Measurements from ENCODE around the gene PSMD6.

The PSMD6 gene

DNA sequence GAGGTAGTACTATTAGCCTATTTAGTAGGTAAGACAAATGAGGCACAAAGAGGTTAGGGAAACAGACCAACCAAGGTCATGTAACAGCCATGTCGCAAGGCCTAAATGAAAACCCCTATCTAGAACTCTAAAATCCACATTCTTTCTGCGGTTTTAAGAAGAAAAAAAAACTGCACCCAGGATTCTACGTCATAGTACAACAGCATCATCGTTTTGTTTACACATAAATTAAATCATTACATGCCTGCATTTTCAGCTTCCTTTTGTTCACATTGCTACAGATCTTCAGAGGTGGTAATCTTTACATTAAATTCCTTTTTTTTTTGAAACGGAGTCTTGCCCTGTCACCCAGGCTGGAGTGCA is 548 bp upstream of the PSMD6 start:
- Histone ChIP-seq H3K4me2 (ENCODE audit: low read length) (peak overlapping the region; percentile 92), H3K9ac (ENCODE audit: low read depth, low read length) (peak overlapping the region; percentile 96), H3K9me3 (replicated peaks; ENCODE audit: low read length) (no peaks in the 10 kb centered on the region), H3K4me1 (ENCODE audit: control insufficient read depth, insufficient read depth, low read length) (peaks cover 11% of the 10 kb centered on the region), H3K36me3 (ENCODE audit: insufficient read depth, low read length) (peaks cover 17% of the 10 kb centered on the region), H3K4me3 (ENCODE audit: low read length) (peak overlapping the region; percentile 80), H3K27me3 (ENCODE audit: control insufficient read depth, insufficient read depth, low read length) (peaks cover 13% of the 10 kb centered on the region)

- peak overlapping the region; percentile 80 for H3K4me3 ChIP-seq (ENCODE audit: low read length)
- peaks cover 5% of the 10 kb centered on the region for H3K27me3 ChIP-seq (ENCODE audit: control insufficient read depth, insufficient read depth, low read length)
- H3K4me2 ChIP-seq (ENCODE audit: low read length) = peak overlapping the region; percentile 92
- peaks cover 11% of the 10 kb centered on the region for H3K4me1 ChIP-seq (ENCODE audit: control insufficient read depth, insufficient read depth, low read length)
- H3K9me3 ChIP-seq (replicated peaks; ENCODE audit: low read length) = no peaks in the 10 kb centered on the region
- peaks cover 30% of the 10 kb centered on the region for H3K36me3 ChIP-seq (ENCODE audit: insufficient read depth, low read length)
- H3K9ac ChIP-seq (ENCODE audit: low read depth, low read length) = peak overlapping the region; percentile 96
These were observed 675 bp downstream of the PSMD6 start for GRCh38 chr3:64022451-64023186.

GRCh38 chr3:64021922-64022321 is 1.4 kb downstream of the PSMD6 start:
- Histone ChIP-seq H3K9ac (ENCODE audit: low read depth, low read length) (peak overlapping the region; percentile 96), H3K9me3 (replicated peaks; ENCODE audit: low read length) (no peaks in the 10 kb centered on the region), H3K27me3 (ENCODE audit: control insufficient read depth, insufficient read depth, low read length) (no peaks in the 10 kb centered on the region), H3K4me3 (ENCODE audit: low read length) (peak overlapping the region; percentile 80), H3K4me1 (ENCODE audit: control insufficient read depth, insufficient read depth, low read length) (peaks cover 17% of the 10 kb centered on the region), H3K36me3 (ENCODE audit: insufficient read depth, low read length) (peaks cover 35% of the 10 kb centered on the region), H3K4me2 (ENCODE audit: low read length) (peak overlapping the region; percentile 92)

DNA sequence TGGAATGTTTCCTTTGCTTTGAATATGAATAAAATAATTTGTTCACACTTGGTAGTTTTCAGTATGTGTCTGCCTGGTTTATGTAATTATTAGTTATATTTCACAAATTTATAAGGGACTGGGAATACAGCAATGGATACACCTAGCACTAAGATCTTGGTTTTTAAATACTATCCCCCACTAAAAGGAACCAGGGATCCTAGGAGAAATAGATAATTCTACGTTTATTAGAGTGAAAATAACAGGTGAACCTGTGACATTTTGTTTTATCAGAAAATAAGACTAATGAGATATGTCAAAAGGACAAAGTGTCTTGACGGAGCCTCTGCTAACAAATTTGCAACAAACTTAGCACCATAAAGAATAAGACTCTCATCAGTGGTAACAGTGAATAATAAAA is 3.4 kb downstream of the PSMD6 start:
- Histone ChIP-seq H3K36me3 (ENCODE audit: insufficient read depth, low read length) (peaks cover 50% of the 10 kb centered on the region), H3K4me1 (ENCODE audit: control insufficient read depth, insufficient read depth, low read length) (peaks cover 22% of the 10 kb centered on the region)

DNA sequence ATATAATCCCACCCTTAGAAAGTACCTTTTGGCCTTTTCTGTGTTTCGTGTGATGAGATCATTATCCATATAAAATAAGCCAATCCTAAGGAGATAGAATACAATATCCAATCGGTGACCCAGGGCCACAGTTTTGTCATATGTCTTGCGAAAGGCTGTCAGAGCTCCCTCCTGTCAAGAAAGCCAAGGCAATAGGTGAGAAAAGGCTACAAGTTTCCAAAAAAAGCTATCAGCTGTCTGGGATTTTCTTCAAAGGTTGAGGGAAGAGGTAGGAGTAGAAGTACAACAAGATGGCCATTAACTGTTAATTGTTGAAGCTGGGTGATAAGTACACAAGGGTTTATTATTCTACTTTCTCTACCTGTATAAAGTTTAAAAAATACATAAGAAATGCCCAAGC is 4.0 kb downstream of the PSMD6 start:
- no peaks in the 10 kb centered on the region for H3K27me3 ChIP-seq (ENCODE audit: control insufficient read depth, insufficient read depth, low read length)
- no peaks in the 10 kb centered on the region for H3K9me3 ChIP-seq (replicated peaks; ENCODE audit: low read length)
- peaks cover 56% of the 10 kb centered on the region for H3K36me3 ChIP-seq (ENCODE audit: insufficient read depth, low read length)
- no peak overlapping the region for H3K4me2 ChIP-seq (ENCODE audit: low read length)
- peaks cover 22% of the 10 kb centered on the region for H3K4me1 ChIP-seq (ENCODE audit: control insufficient read depth, insufficient read depth, low read length)
- no peak overlapping the region for H3K9ac ChIP-seq (ENCODE audit: low read depth, low read length)
- no peak overlapping the region for H3K4me3 ChIP-seq (ENCODE audit: low read length)

More for the DNA sequence above, 3.4 kb downstream of the PSMD6 start:
- Histone ChIP-seq H3K9me3 (replicated peaks; ENCODE audit: low read length) (no peaks in the 10 kb centered on the region), H3K9ac (ENCODE audit: low read depth, low read length) (no peak overlapping the region), H3K27me3 (ENCODE audit: control insufficient read depth, insufficient read depth, low read length) (no peaks in the 10 kb centered on the region), H3K4me3 (ENCODE audit: low read length) (no peak overlapping the region), H3K4me2 (ENCODE audit: low read length) (no peak overlapping the region)

- no peak overlapping the region for H3K4me2 ChIP-seq (ENCODE audit: low read length)
- H3K4me3 ChIP-seq (ENCODE audit: low read length) = no peak overlapping the region
- no peaks in the 10 kb centered on the region for H3K27me3 ChIP-seq (ENCODE audit: control insufficient read depth, insufficient read depth, low read length)
- peaks cover 78% of the 10 kb centered on the region for H3K36me3 ChIP-seq (ENCODE audit: insufficient read depth, low read length)
- peaks cover 19% of the 10 kb centered on the region for H3K4me1 ChIP-seq (ENCODE audit: control insufficient read depth, insufficient read depth, low read length)
- H3K9ac ChIP-seq (ENCODE audit: low read depth, low read length) = no peak overlapping the region
- H3K9me3 ChIP-seq (replicated peaks; ENCODE audit: low read length) = no peaks in the 10 kb centered on the region
These were observed 6.2 kb downstream of the PSMD6 start for GRCh38 chr3:64016941-64017620.

- Histone ChIP-seq H3K4me3 (ENCODE audit: low read length) (no peak overlapping the region), H3K4me1 (ENCODE audit: control insufficient read depth, insufficient read depth, low read length) (peaks cover 23% of the 10 kb centered on the region), H3K9ac (ENCODE audit: low read depth, low read length) (no peak overlapping the region), H3K36me3 (ENCODE audit: insufficient read depth, low read length) (peaks cover 88% of the 10 kb centered on the region), H3K4me2 (ENCODE audit: low read length) (no peak overlapping the region), H3K27me3 (ENCODE audit: control insufficient read depth, insufficient read depth, low read length) (no peaks in the 10 kb centered on the region), H3K9me3 (replicated peaks; ENCODE audit: low read length) (no peaks in the 10 kb centered on the region)
These were observed 11.6 kb downstream of the PSMD6 start for GRCh38 chr3:64011685-64012084.

DNA sequence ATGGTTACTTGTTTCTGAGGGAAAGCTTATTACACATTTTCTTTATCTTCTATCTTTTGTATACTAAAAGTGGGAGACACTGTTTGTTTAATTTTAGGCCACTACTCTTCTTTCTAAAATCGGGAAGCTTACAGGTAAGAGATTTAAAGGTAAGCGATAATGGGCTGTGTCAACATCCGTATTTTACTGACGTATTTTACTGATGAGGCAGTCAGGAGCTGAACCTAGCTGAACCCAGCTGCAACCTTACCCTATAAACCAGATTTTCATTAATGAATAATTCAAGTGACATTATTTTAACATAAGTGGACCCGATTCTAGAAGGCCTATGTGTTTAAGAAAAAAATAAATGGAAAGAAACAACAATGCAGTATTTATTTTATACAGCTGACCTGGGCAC is 13.1 kb downstream of the PSMD6 start:
- H3K9me3 ChIP-seq (replicated peaks; ENCODE audit: low read length) = no peaks in the 10 kb centered on the region
- peaks cover 91% of the 10 kb centered on the region for H3K36me3 ChIP-seq (ENCODE audit: insufficient read depth, low read length)
- H3K4me2 ChIP-seq (ENCODE audit: low read length) = no peak overlapping the region
- no peak overlapping the region for H3K9ac ChIP-seq (ENCODE audit: low read depth, low read length)
- peaks cover 20% of the 10 kb centered on the region for H3K4me1 ChIP-seq (ENCODE audit: control insufficient read depth, insufficient read depth, low read length)
- no peak overlapping the region for H3K4me3 ChIP-seq (ENCODE audit: low read length)
- H3K27me3 ChIP-seq (ENCODE audit: control insufficient read depth, insufficient read depth, low read length) = no peaks in the 10 kb centered on the region

- H3K27me3 ChIP-seq (ENCODE audit: control insufficient read depth, insufficient read depth, low read length) = no peaks in the 10 kb centered on the region
- H3K4me1 ChIP-seq (ENCODE audit: control insufficient read depth, insufficient read depth, low read length) = peaks cover 20% of the 10 kb centered on the region
- no peak overlapping the region for H3K4me3 ChIP-seq (ENCODE audit: low read length)
- H3K9me3 ChIP-seq (replicated peaks; ENCODE audit: low read length) = no peaks in the 10 kb centered on the region
- no peak overlapping the region for H3K4me2 ChIP-seq (ENCODE audit: low read length)
- H3K36me3 ChIP-seq (ENCODE audit: insufficient read depth, low read length) = peaks cover 89% of the 10 kb centered on the region
- no peak overlapping the region for H3K9ac ChIP-seq (ENCODE audit: low read depth, low read length)
These were observed 13.8 kb downstream of the PSMD6 start for GRCh38 chr3:64009528-64009927.

GRCh38 chr3:64008487-64009351 is 14.6 kb downstream of the PSMD6 start:
- no peaks in the 10 kb centered on the region for H3K27me3 ChIP-seq (ENCODE audit: control insufficient read depth, insufficient read depth, low read length)
- H3K9me3 ChIP-seq (replicated peaks; ENCODE audit: low read length) = no peaks in the 10 kb centered on the region
- no peak overlapping the region for H3K4me2 ChIP-seq (ENCODE audit: low read length)
- H3K4me3 ChIP-seq (ENCODE audit: low read length) = no peak overlapping the region
- peaks cover 90% of the 10 kb centered on the region for H3K36me3 ChIP-seq (ENCODE audit: insufficient read depth, low read length)
- peaks cover 20% of the 10 kb centered on the region for H3K4me1 ChIP-seq (ENCODE audit: control insufficient read depth, insufficient read depth, low read length)
- H3K9ac ChIP-seq (ENCODE audit: low read depth, low read length) = no peak overlapping the region

GRCh38 chr3:64008017-64008416 is 15.3 kb downstream of the PSMD6 start:
- H3K9ac ChIP-seq (ENCODE audit: low read depth, low read length) = no peak overlapping the region
- no peaks in the 10 kb centered on the region for H3K9me3 ChIP-seq (replicated peaks; ENCODE audit: low read length)
- no peak overlapping the region for H3K4me2 ChIP-seq (ENCODE audit: low read length)
- peaks cover 87% of the 10 kb centered on the region for H3K36me3 ChIP-seq (ENCODE audit: insufficient read depth, low read length)
- no peak overlapping the region for H3K4me3 ChIP-seq (ENCODE audit: low read length)
- no peaks in the 10 kb centered on the region for H3K27me3 ChIP-seq (ENCODE audit: control insufficient read depth, insufficient read depth, low read length)
- H3K4me1 ChIP-seq (ENCODE audit: control insufficient read depth, insufficient read depth, low read length) = peaks cover 20% of the 10 kb centered on the region

All from skeletal muscle satellite cell (primary cell).